ENCODE results near the gene AGAP4.
"Not testable (repeated sequence)": the region's sequence is repeated elsewhere in the genome, so short reads cannot be mapped to it uniquely, and the experiment has no call there.

AGAP4 gene

GRCh38 chr10:45847400-45847799 lies at the start of gene AGAP4:
Gene AGAP4, minus strand, starts transcription at chr10:45847500. Its CDS starts 153 bp downstream, at chr10:45847347.
- DNase-seq = not testable (repeated sequence)

DNA sequence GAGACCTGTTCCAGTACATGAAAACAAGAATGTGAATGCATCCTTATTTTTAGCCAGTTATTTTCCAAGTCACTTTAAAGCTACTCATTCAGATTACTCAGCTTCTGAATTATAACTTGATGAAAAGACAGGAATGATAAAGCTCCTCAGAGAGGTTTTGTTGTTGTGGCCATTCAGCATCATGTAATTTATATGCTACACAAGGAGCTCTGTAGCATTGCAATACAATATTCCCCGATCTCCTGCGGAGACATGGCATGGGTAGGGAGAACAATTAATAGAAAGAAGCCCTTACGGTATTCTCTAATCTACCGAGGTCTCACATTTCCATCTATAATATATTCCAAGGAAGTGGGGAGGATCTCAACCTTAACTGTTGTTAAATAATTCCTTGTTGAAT lies 43.4 kb upstream of the AGAP4 start:
- DNase-seq = not testable (repeated sequence)

- DNase-seq = not testable (repeated sequence)
Measured at GRCh38 chr10:45889539-45890230, 42.4 kb upstream of the AGAP4 start.

- DNase-seq = not testable (repeated sequence)
Measured at GRCh38 chr10:45882880-45883279, 35.6 kb upstream of the AGAP4 start.

DNA sequence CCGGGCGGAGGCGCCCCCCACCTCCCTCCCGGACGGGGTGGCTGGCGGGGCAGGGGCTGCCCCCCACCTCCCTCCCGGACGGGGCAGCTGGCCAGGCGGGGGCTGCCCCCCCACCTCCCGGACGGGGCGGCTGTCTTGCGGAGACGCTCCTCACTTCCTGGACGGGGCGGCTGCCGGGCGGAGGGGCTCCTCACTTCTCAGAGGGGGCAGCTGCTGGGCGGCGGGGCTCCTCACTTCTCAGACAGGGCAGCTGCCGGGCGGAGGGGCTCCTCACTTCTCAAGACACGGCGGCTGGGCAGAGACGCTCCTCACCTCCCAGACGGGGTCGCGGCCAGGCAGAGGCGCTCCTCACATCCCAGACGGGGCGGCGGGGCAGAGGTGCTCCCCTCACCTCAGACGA lies 18.1 kb upstream of the AGAP4 start:
- DNase-seq = not testable (repeated sequence)

GRCh38 chr10:45864264-45864663 lies 17.0 kb upstream of the AGAP4 start:
- not testable (repeated sequence) for DNase-seq

- not testable (repeated sequence) for DNase-seq
Measured at GRCh38 chr10:45863632-45864031, 16.3 kb upstream of the AGAP4 start.

GRCh38 chr10:45857931-45858330 lies 10.6 kb upstream of the AGAP4 start:
- not testable (repeated sequence) for DNase-seq

GRCh38 chr10:45848467-45848866 lies 1.2 kb upstream of the AGAP4 start:
- not testable (repeated sequence) for DNase-seq

- DNase-seq = not testable (repeated sequence)
Measured at GRCh38 chr10:45822918-45823317, 24.4 kb downstream of the AGAP4 start.

DNA sequence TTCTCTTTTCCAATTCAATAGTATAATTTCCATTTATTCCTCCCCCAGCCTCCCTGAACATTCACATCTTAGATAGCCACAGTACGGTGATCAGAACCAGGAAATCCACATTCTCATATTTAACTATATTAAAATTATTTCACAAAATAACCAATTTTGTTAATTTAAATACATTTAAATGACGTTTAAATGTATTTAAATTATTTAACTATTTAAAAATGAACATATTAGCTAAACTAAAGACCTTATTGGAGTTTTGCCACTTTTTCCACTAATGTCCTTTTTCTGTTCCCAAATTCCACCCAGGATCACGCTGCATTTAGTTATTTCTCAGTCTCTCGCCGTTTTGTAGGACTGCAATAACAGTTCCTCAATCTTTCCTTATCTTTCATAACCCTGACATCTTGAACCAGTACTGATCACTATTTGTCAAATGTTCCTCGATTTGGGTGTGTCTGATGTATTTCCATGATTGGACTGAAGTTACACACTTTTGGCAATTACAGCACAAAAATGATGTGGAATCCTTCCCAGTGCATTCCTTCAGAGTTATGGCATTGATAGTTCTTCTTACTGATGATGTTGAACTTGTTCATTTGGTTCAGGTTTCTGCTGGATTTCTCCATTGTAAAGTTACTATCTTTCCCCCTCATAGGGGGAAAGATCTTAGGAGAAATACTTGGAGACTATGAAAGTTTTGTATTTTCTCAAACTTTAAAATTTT lies 27.0 kb downstream of the AGAP4 start:
- not testable (repeated sequence) for DNase-seq

GRCh38 chr10:45819552-45819951 lies 27.7 kb downstream of the AGAP4 start:
- DNase-seq = no peak

- DNase-seq = no peak
Measured at GRCh38 chr10:45817912-45818311, 29.4 kb downstream of the AGAP4 start.

- no peak for DNase-seq
Measured at GRCh38 chr10:45817130-45817859, 30.0 kb downstream of the AGAP4 start.

- DNase-seq = not testable (repeated sequence)
Measured at GRCh38 chr10:45814146-45814545, 33.2 kb downstream of the AGAP4 start.

DNA sequence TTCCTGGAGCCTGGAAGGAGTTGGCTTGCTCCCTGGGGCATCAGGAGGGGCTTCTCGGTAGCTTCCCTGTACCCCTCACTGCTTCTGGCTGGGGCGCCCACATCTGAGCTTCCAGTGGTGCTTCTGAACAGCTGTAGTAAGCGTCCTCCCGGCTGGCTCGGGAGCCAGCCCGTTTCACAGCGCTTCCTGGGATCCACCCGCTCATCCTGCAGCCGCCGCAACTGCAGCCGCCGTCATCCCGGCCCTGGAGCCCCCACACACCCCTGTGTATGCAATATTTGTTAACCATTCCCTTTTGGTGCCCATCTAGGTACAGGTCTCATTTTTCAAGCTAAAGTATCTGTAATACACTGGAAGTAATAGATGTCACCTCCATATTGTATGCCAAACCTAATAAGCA lies 34.3 kb downstream of the AGAP4 start:
- not testable (repeated sequence) for DNase-seq

DNA sequence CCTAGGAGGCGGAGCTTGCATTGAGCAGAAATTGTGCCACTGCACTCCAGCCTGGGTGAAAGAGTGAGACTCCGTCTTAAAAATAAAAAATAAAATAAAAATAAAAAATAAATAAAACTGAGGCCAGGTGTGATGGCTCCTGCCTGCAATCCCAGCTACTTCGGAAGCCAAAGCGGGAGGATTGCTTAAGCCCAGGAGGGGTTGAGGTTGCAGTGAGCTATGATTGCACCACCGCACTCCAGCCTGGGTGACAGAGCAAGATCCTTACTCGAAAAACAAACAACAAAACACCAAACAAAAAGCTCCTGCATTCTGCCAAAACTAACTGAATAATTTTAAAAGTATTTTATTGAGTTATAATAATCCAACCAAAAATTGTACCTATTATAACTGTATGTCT lies 36.2 kb downstream of the AGAP4 start:
- no peak for DNase-seq

DNA sequence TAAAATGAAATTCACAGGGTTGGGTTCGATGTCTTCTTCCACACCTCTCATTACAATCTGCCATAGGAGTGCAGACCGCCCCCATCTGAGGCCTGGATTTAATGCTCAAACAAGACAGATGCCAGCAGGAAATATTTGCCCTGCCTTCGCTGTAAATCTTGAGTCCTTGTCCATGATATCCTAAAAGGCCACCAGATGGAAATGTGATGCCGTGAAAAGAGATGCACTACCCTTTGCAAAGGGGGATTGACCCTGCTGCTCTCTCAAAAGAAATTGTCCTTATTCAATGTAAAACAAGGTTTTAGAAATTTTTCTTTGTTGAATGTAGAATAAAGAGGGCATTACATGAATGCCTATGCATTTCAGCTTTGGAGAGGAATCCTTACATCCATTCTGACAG lies 37.5 kb downstream of the AGAP4 start:
- DNase-seq = no peak

DNA sequence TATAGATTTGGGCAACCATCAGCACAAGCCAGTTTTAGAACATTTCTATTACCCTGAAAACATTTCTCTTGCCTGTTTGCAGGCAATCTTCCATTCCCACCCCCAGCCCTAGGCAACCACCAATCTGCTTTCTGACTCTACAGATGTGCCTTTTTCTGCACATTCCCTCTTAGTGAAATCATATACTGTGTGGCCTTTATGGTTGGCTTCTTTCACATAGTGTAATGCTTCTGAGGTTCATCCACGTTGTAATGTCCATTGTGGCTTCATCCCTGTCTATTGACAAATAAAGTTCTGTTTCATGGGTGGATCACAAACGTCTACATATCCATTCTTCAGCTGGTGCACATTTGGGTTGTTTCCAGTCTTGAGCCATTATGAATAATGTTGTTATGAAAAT lies 42.3 kb downstream of the AGAP4 start:
- not testable (repeated sequence) for DNase-seq

DNA sequence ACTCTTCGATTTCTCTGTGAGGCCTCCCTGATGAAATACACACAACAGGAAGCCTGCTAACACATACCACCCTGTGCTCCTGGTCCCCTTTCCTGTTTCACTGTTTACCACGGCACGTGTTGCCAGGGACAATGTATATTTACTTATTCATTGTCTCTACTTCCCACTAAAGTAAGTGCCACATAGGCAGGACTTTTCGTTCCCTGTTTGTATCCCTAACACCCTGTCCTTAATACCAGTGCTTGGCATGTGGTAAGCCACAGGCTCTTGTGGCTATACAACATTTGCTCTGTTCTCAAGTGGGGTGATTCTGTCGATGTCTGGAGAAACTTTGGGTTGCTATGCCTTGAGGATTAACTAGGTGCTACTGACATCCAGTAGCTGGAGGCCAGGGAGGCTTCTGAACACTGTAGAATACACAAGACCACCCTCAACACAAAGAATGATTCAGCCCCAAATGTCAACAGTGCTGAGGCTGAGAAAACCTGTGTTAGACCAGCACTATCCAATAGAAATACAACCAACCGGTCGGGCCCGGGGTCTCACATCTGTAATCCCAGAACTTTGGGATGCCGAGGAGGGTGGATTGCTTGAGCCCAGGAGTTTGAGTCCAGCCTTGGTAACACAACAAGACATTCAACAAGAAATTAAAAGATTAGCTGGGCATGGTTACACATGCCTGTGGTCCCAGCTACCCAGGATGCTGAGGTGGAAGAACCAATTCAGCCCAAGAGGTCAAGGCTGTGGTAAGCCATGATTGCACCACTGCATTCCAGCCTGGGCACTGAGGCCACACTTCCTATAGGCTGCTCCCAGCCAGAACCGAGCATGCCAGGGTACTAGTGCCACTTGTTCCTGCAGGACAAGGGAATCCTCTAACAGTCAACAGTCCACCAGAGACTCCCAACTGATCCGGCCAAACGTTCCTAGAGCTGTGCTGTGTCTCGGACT lies 44.0 kb downstream of the AGAP4 start:
- DNase-seq = not testable (repeated sequence)

DNA sequence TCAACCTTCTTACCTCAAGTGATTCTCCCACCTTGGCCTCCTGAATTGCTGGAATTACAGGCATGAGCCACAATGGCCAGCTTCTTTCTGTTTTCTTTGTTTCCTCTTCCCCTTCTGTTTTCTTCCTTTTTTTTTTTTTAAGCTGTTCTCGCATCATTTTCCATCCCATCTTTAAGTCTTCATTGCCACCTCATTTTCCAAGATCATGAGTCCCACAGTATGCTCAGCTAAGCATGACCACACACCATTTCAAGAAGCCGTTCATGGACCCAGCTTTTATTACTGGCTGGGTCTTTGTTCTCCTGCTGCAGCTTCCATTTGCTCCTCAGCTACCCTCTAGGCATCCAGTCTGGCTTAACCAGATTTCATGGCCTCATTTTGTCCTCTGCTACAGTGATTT lies 52.5 kb downstream of the AGAP4 start:
- not testable (repeated sequence) for DNase-seq

- DNase-seq = not testable (repeated sequence)
Measured at GRCh38 chr10:45790694-45791426, 56.4 kb downstream of the AGAP4 start.
